GM19035 (cell line): ENCODE measurements around the gene TEAD4.

Source experiments
- ATAC-seq: cut with Tn5 transposase; IDR thresholded peaks from one replicate; pipeline ENCODE4 v1.9.1; 2021; ENCODE audit not compliant: unreplicated experiment

The TEAD4 gene

GRCh38 chr12:2960390-2960956 is 1.3 kb downstream of the TEAD4 start:
- no peak for ATAC-seq

GRCh38 chr12:2960996-2961616 is 1.9 kb downstream of the TEAD4 start:
- ATAC-seq = no peak

DNA sequence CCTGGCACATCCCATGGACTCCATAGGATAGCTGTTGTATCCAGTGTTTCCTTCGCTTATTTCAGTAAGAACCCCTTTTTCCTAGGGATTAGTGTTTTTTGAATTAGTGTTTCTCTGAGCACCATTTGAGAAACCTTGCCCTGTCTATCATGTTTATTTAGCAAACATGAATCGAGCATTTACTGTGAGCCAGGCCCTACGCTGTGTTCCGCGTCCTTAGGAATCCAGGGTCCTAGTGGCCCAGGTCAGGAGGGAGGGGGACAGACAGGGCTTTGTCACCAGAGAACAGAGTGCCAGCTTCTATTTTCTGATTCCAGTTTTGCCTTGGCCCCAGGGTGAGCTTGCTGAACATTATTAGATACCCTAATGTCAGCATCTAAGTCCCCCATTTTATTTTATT is 2.5 kb downstream of the TEAD4 start:
- ATAC-seq = no peak

- ATAC-seq = no peak
Observed at GRCh38 chr12:2963154-2963759, 4.1 kb downstream of the TEAD4 start.

DNA sequence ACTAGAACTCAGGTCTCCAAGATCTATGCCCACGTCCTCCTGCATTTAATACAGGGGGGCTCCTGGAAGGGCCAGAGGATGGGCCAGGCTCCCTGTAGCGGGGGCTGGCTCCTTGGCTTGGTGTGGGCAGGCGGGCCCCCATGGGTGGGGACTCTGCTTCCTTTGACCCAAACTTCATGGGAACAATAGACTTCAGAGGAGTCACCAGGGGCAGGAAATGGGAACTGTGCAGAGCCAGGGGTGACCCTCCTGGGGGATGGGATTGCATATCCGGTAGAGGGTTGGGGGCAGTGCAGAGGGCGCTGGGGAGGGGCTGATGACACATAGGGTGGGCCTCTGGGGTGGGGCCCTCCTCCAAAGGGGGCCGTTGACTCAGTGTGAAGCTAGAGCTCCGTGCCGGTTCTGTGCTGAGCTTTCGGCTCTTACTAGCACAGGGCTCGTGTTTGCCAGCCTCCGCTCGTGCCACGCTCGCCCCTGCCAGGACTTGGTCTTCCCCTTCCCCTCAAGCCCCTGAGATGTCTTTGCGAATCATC is 4.6 kb downstream of the TEAD4 start:
- no peak for ATAC-seq

GRCh38 chr12:2967651-2968050 is 8.5 kb downstream of the TEAD4 start:
- no peak for ATAC-seq

DNA sequence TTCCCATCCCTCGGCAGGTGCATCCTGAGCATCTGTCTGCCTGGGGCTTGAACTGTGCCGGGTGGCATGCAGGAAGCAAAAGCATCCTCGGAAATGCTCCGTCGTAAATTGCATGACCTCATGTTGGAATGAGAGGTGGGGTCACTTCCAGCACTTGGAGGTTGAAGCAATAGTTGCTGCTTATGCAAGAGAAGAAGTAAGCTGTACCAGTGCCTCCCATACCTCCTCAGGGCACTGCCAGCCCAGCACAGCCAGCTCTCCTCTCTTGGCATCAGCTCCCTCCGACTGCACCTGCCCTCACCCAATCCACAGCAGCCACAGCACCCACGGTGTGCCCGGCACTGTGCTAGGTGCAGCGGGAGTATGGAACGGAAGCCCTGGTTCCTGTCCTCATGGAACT is 11.5 kb downstream of the TEAD4 start:
- no peak for ATAC-seq

DNA sequence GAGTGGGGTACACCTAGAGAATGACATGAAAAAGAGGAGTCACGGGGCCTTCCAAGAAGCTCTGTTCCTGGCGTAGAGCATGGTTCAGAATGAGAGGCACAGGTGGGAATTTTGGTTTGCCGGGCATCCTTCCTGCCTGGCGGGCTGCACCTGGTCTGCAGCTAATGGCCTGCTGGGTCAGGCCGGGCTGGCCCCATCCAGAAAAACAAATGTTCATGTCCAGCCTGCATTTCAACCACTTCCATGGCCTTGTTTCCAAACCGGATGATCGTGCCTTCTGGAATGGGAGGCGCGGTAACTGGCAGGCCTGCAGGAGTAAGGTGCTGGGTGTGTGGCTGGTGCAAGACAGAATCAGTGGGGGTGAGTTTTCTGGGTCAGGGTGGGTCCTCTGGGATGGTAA is 14.4 kb downstream of the TEAD4 start:
- no peak for ATAC-seq

DNA sequence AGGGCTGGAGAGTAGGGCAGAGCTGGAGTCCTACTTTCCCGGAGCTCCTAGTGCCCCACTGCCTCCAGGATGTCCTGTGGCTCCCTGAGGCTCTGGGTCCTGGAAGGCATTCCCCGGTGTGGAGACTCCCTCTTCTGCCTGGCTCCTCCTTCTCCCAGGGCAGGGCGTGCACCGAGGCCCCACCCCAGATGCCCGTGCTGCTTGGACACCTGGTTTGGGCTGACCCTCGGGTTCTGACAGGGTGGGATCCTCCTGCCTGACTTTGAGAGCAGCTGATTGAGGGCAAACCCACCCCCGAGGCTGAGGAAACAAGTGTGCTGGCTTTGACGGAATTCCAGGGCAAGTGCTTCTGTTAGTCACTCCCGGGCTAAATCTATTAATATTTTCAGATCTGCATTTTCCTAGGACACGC is 15.4 kb downstream of the TEAD4 start:
- no peak for ATAC-seq

DNA sequence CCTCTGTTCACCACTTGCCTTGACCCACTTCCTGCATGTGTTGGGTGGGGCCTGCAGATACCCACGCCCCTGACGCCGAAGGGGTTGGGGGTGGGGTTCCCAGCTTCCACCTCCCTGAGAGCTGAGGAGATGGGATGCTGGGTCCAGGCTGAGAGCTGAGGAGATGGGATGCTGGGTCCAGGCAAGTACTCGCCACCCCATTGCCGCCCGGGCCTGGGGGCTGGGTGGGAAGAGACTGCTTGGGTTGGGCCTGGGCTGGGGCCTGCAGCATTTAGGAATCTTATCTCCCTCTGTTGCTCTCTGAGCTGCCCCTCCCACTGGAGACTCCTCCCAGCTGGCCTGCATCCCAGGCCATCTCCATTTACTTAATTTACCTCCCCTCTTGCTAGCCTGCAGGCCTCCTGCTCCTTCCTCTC is 17.4 kb downstream of the TEAD4 start:
- ATAC-seq = no peak

GRCh38 chr12:2977776-2978175 is 18.6 kb downstream of the TEAD4 start:
- no peak for ATAC-seq

GRCh38 chr12:2979806-2980205 is 20.6 kb downstream of the TEAD4 start:
- no peak for ATAC-seq

- ATAC-seq = no peak
Observed at GRCh38 chr12:2980630-2981029, 21.4 kb downstream of the TEAD4 start.

DNA sequence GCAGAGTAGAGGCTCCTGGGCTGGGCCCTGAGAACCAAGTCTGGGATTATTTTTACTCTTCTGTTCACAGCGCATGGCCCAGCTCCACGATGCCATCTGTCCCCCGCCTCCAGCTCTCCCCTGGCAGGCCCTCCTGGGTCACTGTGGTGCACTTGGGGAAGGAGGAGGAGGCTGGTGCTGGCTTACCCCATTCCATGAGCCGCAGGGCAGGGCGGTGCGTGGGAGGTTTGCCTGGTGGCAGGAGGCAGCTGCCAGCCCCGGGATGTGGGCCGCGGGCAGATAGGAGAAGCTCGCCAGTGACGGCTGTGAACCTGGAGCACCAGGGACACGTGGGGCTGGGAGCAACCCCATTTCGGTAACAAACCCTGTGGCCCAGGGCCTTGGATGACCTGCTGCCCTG is 23.2 kb downstream of the TEAD4 start:
- no peak for ATAC-seq

DNA sequence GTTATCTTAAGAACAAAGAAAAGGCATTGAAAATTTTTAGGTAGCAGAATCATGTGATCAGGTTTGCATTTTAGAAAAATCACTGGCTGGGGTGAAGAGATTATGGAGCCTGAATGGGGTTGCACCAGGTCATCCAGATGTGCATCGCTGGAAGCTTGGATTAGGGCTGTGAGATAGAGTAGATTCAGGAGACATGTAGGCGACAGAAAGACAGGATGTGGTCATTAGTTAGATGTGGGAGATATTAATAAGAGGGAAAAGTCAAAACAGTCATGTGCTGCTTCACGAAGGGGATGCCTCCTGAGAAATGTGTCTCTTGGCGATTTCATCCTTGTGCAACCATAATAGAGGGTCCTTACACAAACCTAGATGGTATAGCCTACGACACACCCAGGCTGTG is 25.1 kb downstream of the TEAD4 start:
- no peak for ATAC-seq

DNA sequence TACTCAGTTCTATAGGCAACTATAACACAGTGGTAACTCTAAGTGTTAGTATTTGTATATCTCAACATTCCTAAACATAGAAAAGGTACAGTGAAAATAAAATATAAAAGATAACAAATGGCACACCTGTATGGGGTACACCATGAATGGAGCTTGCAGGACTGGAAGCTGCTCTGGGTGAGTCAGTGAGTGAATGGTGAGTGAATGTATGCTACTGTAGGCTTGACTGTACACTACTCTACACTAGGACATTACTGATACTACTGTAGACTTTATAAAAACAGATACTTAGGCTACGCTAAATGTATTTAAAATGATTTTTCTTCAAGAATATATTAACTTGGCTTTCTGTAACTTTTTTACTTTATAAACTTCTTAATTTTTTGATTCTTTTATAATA is 25.5 kb downstream of the TEAD4 start:
- no peak for ATAC-seq

DNA sequence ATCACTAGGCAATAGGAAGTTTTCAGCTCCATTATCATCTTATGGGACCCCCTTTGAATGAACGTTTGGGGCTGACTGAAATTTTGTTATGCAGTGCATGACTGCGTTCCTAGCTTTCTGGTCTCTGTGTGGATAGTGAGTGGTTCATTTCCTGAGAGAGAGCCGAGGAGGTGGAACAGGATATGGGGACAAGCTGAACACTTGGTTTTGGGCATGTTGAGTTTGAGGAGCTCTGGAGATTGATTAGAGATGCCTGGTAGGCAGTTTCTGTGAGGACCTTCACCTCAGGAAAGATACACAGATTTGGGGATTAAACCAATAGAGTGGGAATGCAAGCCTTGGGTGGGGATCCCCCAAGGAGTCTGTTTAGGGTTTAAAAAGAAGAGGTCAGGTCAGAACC is 27.7 kb downstream of the TEAD4 start:
- no peak for ATAC-seq

DNA sequence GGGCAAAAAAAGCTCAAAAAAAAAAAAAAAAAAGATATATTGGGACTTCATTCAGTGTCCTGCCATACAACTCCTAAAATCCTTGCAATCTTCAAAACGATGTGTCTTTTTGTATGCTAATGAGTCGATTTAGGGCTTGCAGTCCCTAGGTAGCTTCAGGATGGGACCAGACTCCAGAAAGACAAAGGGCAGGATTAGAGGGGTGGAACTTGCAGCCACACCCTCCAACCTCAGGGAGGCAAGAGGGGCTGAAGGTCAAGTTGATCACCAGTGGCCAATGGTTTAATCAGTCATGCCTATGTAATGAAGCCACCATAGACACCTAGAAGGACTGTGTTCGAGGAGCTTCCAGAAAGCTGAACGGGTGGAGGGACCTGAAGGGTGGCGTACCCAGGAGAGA is 29.3 kb downstream of the TEAD4 start:
- ATAC-seq = no peak

GRCh38 chr12:2992724-2993123 is 33.5 kb downstream of the TEAD4 start:
- ATAC-seq = no peak

DNA sequence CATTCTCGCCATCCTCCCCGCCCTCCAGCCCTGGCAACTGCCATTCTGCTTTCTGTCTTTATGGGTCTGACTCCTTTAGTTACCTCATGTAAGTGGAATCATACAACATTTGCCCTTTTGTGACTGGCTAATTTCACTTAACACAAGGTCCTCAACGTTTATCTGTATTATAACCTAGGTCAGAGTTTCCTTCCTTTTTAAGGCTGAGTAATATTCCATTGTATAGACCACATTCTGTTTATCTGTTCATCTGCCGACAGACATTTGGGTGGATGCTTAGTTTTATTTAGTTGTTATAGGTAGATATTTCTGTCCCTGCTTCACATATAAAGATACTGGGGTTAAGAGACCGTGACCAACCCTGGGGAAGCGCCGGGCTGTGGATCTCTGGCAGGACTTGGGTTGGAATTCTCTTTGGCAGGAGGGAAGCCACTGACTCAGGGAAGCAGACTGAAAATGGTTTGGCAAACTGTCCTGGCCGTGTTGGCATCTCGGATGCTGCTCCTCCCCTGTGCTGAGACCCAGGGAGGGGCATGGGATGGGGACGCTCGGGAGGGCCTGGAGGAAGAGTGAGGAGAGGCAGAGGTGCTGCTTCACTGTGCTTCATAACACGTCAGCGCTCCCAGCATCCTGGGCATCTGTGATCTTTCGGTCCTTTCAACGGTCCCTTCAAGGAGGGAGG is 38.9 kb downstream of the TEAD4 start:
- ATAC-seq = no peak

GRCh38 chr12:2998789-2999264 is 39.6 kb downstream of the TEAD4 start:
- ATAC-seq = no peak
